Epithelial cell of proximal tubule (primary cell): ENCODE data around the gene PIAS2. TPM values are rescaled to one million over a fixed set of nuclear protein-coding genes. Genes with fewer than 3 reads are reported as not detected.
A peak's percentile ranks its signal among the peaks of the same experiment; 100 is the strongest.

Source experiments
- DNase-seq: peaks from one replicate; pipeline ENCODE4 v3.0.0-alpha.2; 2011; ENCODE audit warnings: low read depth
- H3K4me3 ChIP-seq: 2 replicates; pipeline ENCODE4 v1.5.1; 2011; ENCODE audit warnings: low read depth, mild to moderate bottlenecking, low read length
- CTCF ChIP-seq: conservative IDR thresholded peaks from 2 replicates; pipeline ENCODE4 v1.5.1; 2012; ENCODE audit warnings: low read depth, mild to moderate bottlenecking, low read length
- total RNA-seq: library from RNA; depleted of rRNA; stranded (reverse); fragments of >200 nt; gene quantifications from 2 replicates; pipeline ENCODE4 v1.2.3, GENCODE V29; 2015

PIAS2 gene
- total RNA-seq, 1 donor from 2014 or later = 16.8 TPM

- TF ChIP-seq CTCF = peak; percentile 38
- no peak overlapping the region for H3K4me3 ChIP-seq
- no peak for DNase-seq
Measured at GRCh38 chr18:46754661-46755292, 162.5 kb downstream of the PIAS2 start.

GRCh38 chr18:46754188-46754587 is 163.1 kb downstream of the PIAS2 start:
- TF ChIP-seq CTCF = no peak
- no peak for DNase-seq
- H3K4me3 ChIP-seq = no peak overlapping the region

Other genes with a start within 250 kb of the PIAS2 start
- not detected in 2 replicates for gene ST8SIA5, start 160.5 kb downstream of the PIAS2 start, total RNA-seq
- 0.06 and 0.22 TPM in 2 replicates for gene KATNAL2, start 95 bp upstream of the PIAS2 start, total RNA-seq
- gene ELOA2, start 118.1 kb upstream of the PIAS2 start, total RNA-seq = not detected in 2 replicates
- 10.6 and 18.2 TPM in 2 replicates for gene HDHD2, start 233.0 kb upstream of the PIAS2 start, total RNA-seq